ENCODE measurements around the gene ADRA2B. TPM values are rescaled to one million over a fixed set of nuclear protein-coding genes. Genes with fewer than 3 reads are reported as not detected.
"Not testable (repeated sequence)": the region's sequence is repeated elsewhere in the genome, so short reads cannot be mapped to it uniquely, and the experiment has no call there.

Gene ADRA2B
- 1 to 10 TPM in 1 of 4 donors, under 1 TPM in 1, not detected in 2; 0.69 to 1.5 TPM for polyA plus RNA-seq
- long read RNA-seq, donor 1: 0 reads
- long read RNA-seq, donor 2: 0 reads
- long read RNA-seq, donor 3, partial matches to known transcripts: 0 of 1 reads
- long read RNA-seq, donor 3, other reads (novel, unspliced or antisense): 0 of 1 reads
- long read RNA-seq, donor 4: 0 reads
- long read RNA-seq, donor 5: 0 reads
- long read RNA-seq, donor 6, partial matches to known transcripts: 0 of 1 reads
- long read RNA-seq, donor 6, other reads (novel, unspliced or antisense): 0 of 1 reads
- long read RNA-seq, donor 7: 0 reads
- long read RNA-seq, donor 8, partial matches to known transcripts: 0 of 1 reads
- long read RNA-seq, donor 8, other reads (novel, unspliced or antisense): 0 of 1 reads
- long read RNA-seq, donor 9: 0 reads
- long read RNA-seq, donor 10: 0 reads

GRCh38 chr2:96116424-96116878 lies at the start of gene ADRA2B:
TSS of gene ADRA2B (minus strand) at chr2:96116571. CDS start at chr2:96116149, 422 bp downstream.
- Histone ChIP-seq H3K27ac (ENCODE audit: low read depth in 1 of 3, low read length in 2 of 3) (no peak within 1 kb of the TSS), H3K4me1 (ENCODE audit: control insufficient read depth in 3 of 3, insufficient read depth in 2 of 3, low read depth in 1 of 3, low read length in 2 of 3) (peaks cover 0 to 5% (median 2%) of the 10 kb centered on the region in 3 donors), H3K4me3 (ENCODE audit: low read depth in 1 of 3, low read length in 3 of 3) (peak within 1 kb of the TSS; percentile 10 to 61 (median 38)), H3K9me3 (ENCODE audit: control insufficient read depth in 2 of 2, insufficient read depth in 1 of 2, low read depth in 1 of 2, low read length in 1 of 2) (peaks cover 0 to 7% of the 10 kb centered on the region in 2 donors), H3K36me3 (ENCODE audit: control insufficient read depth in 3 of 3, insufficient read depth in 2 of 3, low read depth in 1 of 3, low read length in 3 of 3) (no peaks in the 10 kb centered on the region), H3K27me3 (ENCODE audit: control insufficient read depth in 3 of 3, insufficient read depth in 3 of 3, low read length in 3 of 3) (peaks cover 0 to 41% (median 8%) of the 10 kb centered on the region in 3 donors)
- DNase-seq (peak; percentile 80 to 95), FAIRE-seq (no peak)
- 0 to 2% (median 1%) methylated on average over 8 to 64 of the region's 64 CpGs for WGBS, 3 donors

DNA sequence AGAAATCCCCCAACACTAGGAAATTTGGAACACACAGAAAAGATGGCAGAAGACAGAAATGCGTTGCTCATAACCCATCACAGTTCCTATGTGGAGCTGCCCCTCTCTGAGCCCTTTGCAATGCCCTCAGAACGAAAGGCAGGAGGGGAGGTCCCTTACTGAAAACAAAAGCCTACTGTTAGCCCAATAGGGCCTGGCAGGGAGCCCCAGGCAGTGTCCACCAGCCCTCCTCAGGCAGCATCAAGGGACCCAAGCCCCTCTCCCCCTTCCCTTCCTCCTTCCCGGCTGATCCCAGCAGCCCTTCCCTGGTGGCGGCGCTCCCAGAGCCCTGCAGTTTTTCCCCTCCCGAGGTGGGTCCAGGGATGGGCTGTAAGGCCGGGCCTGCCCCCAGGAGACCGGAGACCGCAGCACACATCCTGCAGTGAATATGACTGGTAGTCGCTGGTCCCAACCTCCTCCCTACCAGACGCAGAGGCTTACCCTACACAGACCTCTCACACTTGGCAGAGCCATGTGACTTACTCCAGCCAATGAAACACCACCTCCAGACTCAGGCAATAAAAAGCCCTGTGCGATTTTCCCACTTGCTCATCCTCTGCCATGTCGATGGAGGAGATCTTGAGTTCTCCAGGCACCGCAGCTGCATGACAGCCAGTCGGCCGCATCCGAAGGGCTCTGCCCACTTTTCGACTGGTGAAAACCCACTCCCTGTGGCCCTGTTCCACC lies 48.3 kb upstream of the ADRA2B start:
- WGBS, 3 donors: 68 to 86% (median 68%) methylated on average over 18 of the region's 18 CpGs
- FAIRE-seq (no peak), DNase-seq (peak in 1 of 2 donors; percentile 51)
- no peaks in the 10 kb centered on the region for H3K27me3 ChIP-seq (ENCODE audit: control insufficient read depth in 3 of 3, insufficient read depth in 3 of 3, low read length in 3 of 3)
- H3K27ac ChIP-seq (ENCODE audit: low read depth in 1 of 3, low read length in 2 of 3): peak overlapping the region in 2 of 3 donors; percentile 18 to 63
- H3K9me3 ChIP-seq (ENCODE audit: control insufficient read depth in 2 of 2, insufficient read depth in 1 of 2, low read depth in 1 of 2, low read length in 1 of 2): no peaks in the 10 kb centered on the region
- H3K4me1 ChIP-seq (ENCODE audit: control insufficient read depth in 3 of 3, insufficient read depth in 2 of 3, low read depth in 1 of 3, low read length in 2 of 3): peaks cover 0 to 3% (median 0%) of the 10 kb centered on the region in 3 donors
- no peak overlapping the region for H3K4me3 ChIP-seq (ENCODE audit: low read depth in 1 of 3, low read length in 3 of 3)
- no peaks in the 10 kb centered on the region for H3K36me3 ChIP-seq (ENCODE audit: control insufficient read depth in 3 of 3, insufficient read depth in 2 of 3, low read depth in 1 of 3, low read length in 3 of 3)

GRCh38 chr2:96163768-96164429 lies 47.5 kb upstream of the ADRA2B start:
- FAIRE-seq: no peak
- H3K27ac ChIP-seq (ENCODE audit: low read depth in 1 of 3, low read length in 2 of 3): peak overlapping the region in 2 of 3 donors; percentile 63 to 87
- WGBS, 3 donors: 59 to 89% (median 66%) methylated on average over 13 of the region's 13 CpGs
- H3K4me1 ChIP-seq (ENCODE audit: control insufficient read depth in 3 of 3, insufficient read depth in 2 of 3, low read depth in 1 of 3, low read length in 2 of 3): peaks cover 0 to 3% (median 0%) of the 10 kb centered on the region in 3 donors
- no peak overlapping the region for H3K4me3 ChIP-seq (ENCODE audit: low read depth in 1 of 3, low read length in 3 of 3)
- DNase-seq: peak in 1 of 2 donors; percentile 50
- no peaks in the 10 kb centered on the region for H3K9me3 ChIP-seq (ENCODE audit: control insufficient read depth in 2 of 2, insufficient read depth in 1 of 2, low read depth in 1 of 2, low read length in 1 of 2)
- no peaks in the 10 kb centered on the region for H3K27me3 ChIP-seq (ENCODE audit: control insufficient read depth in 3 of 3, insufficient read depth in 3 of 3, low read length in 3 of 3)
- H3K36me3 ChIP-seq (ENCODE audit: control insufficient read depth in 3 of 3, insufficient read depth in 2 of 3, low read depth in 1 of 3, low read length in 3 of 3): no peaks in the 10 kb centered on the region

- H3K36me3 ChIP-seq (ENCODE audit: control insufficient read depth in 3 of 3, insufficient read depth in 2 of 3, low read depth in 1 of 3, low read length in 3 of 3): no peaks in the 10 kb centered on the region
- H3K4me3 ChIP-seq (ENCODE audit: low read depth in 1 of 3, low read length in 3 of 3): no peak overlapping the region
- peak overlapping the region in 2 of 3 donors; percentile 6 to 87 for H3K27ac ChIP-seq (ENCODE audit: low read depth in 1 of 3, low read length in 2 of 3)
- H3K27me3 ChIP-seq (ENCODE audit: control insufficient read depth in 3 of 3, insufficient read depth in 3 of 3, low read length in 3 of 3): no peaks in the 10 kb centered on the region
- DNase-seq (no peak), FAIRE-seq (no peak)
- no peaks in the 10 kb centered on the region for H3K9me3 ChIP-seq (ENCODE audit: control insufficient read depth in 2 of 2, insufficient read depth in 1 of 2, low read depth in 1 of 2, low read length in 1 of 2)
- peaks cover 0 to 3% (median 3%) of the 10 kb centered on the region in 3 donors for H3K4me1 ChIP-seq (ENCODE audit: control insufficient read depth in 3 of 3, insufficient read depth in 2 of 3, low read depth in 1 of 3, low read length in 2 of 3)
- 82 to 92% (median 83%) methylated on average over 5 of the region's 5 CpGs for WGBS, 3 donors
Observed at GRCh38 chr2:96163415-96163767, 47.0 kb upstream of the ADRA2B start.

DNA sequence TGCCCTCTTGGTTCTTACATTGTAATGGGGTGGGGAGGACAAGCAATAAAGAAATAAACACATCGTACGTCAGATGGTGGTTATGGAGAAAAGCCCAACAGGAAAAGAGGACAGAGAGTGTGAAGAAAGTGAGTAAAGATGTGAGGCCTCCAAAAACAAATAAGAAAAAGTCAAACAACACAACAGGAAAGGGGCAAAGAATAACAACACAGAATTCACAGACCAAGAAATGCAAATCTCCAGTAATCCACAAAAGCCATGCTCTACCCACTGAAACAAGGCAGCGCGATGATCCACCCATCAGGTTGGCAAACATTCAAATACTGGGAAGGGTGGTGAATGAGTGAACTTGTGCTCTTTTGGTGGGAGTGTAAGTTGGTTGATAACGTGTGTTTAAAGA lies 45.5 kb upstream of the ADRA2B start:
- peak in 1 of 2 donors; percentile 42 for DNase-seq
- peak overlapping the region in 1 of 3 donors; percentile 30 for H3K27ac ChIP-seq (ENCODE audit: low read depth in 1 of 3, low read length in 2 of 3)
- H3K9me3 ChIP-seq (ENCODE audit: control insufficient read depth in 2 of 2, insufficient read depth in 1 of 2, low read depth in 1 of 2, low read length in 1 of 2): no peaks in the 10 kb centered on the region
- peaks cover 0 to 7% (median 3%) of the 10 kb centered on the region in 3 donors for H3K4me1 ChIP-seq (ENCODE audit: control insufficient read depth in 3 of 3, insufficient read depth in 2 of 3, low read depth in 1 of 3, low read length in 2 of 3)
- H3K4me3 ChIP-seq (ENCODE audit: low read depth in 1 of 3, low read length in 3 of 3): no peak overlapping the region
- no peaks in the 10 kb centered on the region for H3K36me3 ChIP-seq (ENCODE audit: control insufficient read depth in 3 of 3, insufficient read depth in 2 of 3, low read depth in 1 of 3, low read length in 3 of 3)
- no peak for FAIRE-seq
- no peaks in the 10 kb centered on the region for H3K27me3 ChIP-seq (ENCODE audit: control insufficient read depth in 3 of 3, insufficient read depth in 3 of 3, low read length in 3 of 3)
- WGBS, 3 donors: 7 to 32% (median 16%) methylated on average over 5 of the region's 5 CpGs

GRCh38 chr2:96160366-96160765 lies 44.0 kb upstream of the ADRA2B start:
- not testable (repeated sequence) for H3K4me3 ChIP-seq (ENCODE audit: low read depth in 1 of 3, low read length in 3 of 3); H3K36me3 ChIP-seq (ENCODE audit: control insufficient read depth in 3 of 3, insufficient read depth in 2 of 3, low read depth in 1 of 3, low read length in 3 of 3); H3K27me3 ChIP-seq (ENCODE audit: control insufficient read depth in 3 of 3, insufficient read depth in 3 of 3, low read length in 3 of 3); H3K4me1 ChIP-seq (ENCODE audit: control insufficient read depth in 3 of 3, insufficient read depth in 2 of 3, low read depth in 1 of 3, low read length in 2 of 3); FAIRE-seq; H3K27ac ChIP-seq (ENCODE audit: low read depth in 1 of 3, low read length in 2 of 3); DNase-seq; H3K9me3 ChIP-seq (ENCODE audit: control insufficient read depth in 2 of 2, insufficient read depth in 1 of 2, low read depth in 1 of 2, low read length in 1 of 2)
- WGBS, 3 donors: 95 to 98% (median 96%) methylated on average over 5 of the region's 5 CpGs

GRCh38 chr2:96159084-96159830 lies 42.9 kb upstream of the ADRA2B start:
- no peak for FAIRE-seq

More at GRCh38 chr2:96159084-96159830, 42.9 kb upstream of the ADRA2B start:
- Histone ChIP-seq H3K4me1 (ENCODE audit: control insufficient read depth in 3 of 3, insufficient read depth in 2 of 3, low read depth in 1 of 3, low read length in 2 of 3) (peaks cover 0 to 7% (median 3%) of the 10 kb centered on the region in 3 donors), H3K9me3 (ENCODE audit: control insufficient read depth in 2 of 2, insufficient read depth in 1 of 2, low read depth in 1 of 2, low read length in 1 of 2) (no peaks in the 10 kb centered on the region), H3K27me3 (ENCODE audit: control insufficient read depth in 3 of 3, insufficient read depth in 3 of 3, low read length in 3 of 3) (no peaks in the 10 kb centered on the region), H3K27ac (ENCODE audit: low read depth in 1 of 3, low read length in 2 of 3) (no peak overlapping the region), H3K4me3 (ENCODE audit: low read depth in 1 of 3, low read length in 3 of 3) (no peak overlapping the region), H3K36me3 (ENCODE audit: control insufficient read depth in 3 of 3, insufficient read depth in 2 of 3, low read depth in 1 of 3, low read length in 3 of 3) (no peaks in the 10 kb centered on the region)
- WGBS, 3 donors: 79 to 84% (median 83%) methylated on average over 17 of the region's 17 CpGs
- DNase-seq: no peak
